ENCODE results near the gene MCC.
A peak's percentile ranks its signal among the peaks of the same experiment; 100 is the strongest.

The MCC gene

DNA sequence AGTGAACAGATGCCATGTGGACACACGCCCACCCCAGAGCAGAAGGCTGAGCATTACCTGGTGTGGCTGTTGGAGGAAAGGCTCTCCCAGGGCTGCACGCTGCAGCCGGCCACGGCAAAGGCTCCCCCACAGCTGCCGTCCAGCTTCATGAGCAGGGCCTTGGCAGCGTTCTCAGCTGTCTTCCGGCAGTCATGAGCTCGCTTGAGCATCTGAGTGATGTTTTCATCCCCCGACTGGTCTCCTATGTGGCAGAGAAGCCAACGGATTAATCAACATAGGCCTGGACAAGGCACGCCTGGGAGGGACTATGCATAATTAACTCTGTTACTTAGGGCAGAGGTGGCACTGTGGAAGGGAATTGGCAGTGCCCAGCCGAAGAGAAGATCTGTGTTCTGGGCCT is 424.3 kb downstream of the MCC start:
- no peak for DNase-seq

GRCh38 chr5:113062869-113063508 is 425.3 kb downstream of the MCC start:
- no peak for DNase-seq

GRCh38 chr5:113061846-113062780 is 426.1 kb downstream of the MCC start:
- DNase-seq = no peak

DNA sequence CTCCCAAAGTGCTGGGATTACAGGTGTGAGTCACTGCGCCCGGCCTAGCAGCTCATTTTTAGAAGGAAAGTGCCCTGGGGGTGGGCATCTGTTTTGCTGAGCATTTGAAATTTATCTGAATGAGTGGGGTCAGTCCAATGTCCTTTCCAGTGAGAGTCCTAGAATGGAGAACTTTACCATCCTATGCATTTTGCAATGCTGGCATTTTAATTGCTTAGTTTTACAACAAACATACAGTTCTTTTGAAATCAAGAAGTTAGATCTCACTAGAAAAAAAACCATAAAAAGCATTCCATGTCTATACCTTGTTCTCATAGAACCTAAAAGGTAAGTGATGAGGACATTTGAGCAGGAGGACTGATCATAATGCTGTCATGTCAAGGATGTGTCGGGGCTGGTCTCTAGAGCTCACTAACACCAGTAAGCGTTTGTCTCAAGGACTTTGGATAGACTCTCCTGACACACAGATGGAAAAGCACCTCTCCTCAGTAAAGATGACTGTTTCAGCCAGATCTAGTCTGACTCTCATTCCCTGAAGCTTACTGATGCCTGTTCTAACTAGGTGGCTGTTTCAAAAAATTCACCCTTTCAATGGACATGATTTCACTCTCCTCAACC is 427.7 kb downstream of the MCC start:
- DNase-seq = no peak

GRCh38 chr5:113059232-113060040 is 428.8 kb downstream of the MCC start:
- no peak for DNase-seq

DNA sequence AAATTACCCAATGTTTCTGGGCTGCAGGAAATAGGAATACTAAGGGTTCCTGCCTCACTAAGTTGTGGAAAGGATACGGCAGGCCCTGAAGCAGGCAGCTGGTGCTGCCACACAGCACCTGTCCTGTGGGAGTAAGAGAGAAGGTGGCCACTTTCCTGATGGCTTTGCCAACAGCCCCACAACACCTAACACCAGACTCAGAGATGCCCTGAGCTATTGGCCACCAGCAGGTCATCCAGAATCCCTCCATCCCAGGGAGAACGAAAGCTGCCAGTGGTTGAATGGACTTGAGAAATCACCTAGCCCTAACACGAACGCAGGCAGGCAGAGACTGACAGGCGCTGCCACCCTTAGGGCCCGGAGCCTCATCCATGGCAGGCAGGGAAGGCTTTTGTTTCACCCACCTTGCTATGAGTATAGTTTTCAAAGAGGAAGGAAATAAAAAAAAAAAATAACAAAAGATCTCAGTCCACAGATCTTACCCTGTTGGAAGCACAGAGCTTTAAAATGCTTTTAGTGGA is 429.5 kb downstream of the MCC start:
- DNase-seq = no peak

DNA sequence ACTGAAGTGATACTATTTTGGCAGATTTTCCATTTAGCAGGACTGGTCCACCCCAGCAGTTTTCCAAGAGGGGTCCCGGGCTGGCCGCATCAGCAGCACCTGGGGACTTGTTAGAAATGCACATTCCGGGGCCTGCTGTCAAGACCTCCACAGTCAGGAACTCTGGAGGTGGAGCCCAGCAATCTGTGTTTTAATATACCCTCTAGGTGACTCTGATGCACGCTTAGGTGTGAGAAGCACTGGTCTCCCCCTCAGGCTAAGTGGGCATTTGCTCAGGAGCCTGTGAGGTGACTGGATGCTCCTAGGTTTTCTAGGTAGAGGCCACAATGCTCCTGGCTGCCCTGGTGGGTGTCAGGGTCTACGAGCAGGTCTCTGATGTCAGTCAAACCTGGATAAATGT is 430.0 kb downstream of the MCC start:
- DNase-seq = no peak

GRCh38 chr5:113057557-113057984 is 430.7 kb downstream of the MCC start:
- DNase-seq = peak; percentile 27

DNA sequence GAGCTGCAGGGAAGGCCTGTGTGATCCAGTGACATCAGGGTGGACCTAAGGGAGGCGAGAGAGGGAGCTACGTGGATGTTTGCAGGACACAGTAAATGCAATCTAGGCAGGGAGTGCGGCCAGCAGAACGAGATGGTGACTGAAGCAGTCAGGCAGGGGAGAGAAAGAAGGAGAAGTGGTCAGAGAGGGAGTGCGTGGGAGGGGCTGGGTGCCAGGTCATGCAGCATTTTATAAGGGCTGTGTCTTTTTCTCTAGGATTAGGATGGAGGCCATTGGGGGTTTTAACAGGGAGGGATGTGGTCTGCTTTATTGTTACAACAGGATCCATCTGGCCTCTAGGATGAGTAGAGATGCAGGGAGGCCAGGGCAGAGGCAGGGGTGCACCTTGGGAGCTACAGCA is 431.3 kb downstream of the MCC start:
- DNase-seq = no peak

DNA sequence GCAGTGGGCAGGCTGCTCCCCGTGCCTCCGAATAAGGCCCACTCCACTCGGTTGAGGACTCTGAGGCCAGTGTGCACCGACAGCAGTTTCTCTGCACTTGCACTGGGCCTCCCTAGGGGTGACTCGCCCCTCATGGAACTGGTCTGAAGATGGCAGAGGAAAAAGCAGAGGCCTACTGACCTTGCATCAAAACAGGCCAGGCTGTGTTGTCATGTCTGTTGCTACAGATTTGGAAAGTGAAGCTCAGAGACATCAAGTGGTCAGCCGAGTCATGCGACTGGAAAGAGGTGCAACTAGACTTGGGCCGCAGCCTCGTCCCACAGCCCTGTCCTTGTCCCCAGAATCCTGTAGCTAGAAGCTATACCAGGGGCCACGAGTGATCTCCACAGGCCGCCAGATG is 433.4 kb downstream of the MCC start:
- no peak for DNase-seq

DNA sequence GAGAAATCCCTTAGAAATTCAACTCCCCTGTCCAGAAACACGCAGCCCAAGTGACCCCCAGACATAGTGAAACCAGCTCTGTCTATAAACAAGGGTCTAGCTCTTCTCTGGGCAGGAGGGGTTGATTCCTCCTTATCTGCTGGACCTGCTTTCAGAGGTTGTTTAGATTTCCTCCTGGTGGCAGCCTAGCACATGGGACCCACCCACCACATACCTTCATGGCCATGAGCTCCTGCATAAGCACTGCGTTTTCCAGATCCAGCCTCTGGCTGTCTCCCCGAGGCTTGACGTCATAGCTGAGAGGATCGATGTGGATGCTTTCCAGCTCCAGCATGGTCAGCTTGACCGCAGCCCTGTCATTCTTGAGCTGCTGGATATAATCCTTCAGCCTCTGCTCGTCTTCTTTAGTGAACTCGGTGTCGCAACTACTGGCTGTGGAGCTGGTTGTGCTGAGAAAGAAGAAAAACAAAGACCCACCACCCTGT is 434.7 kb downstream of the MCC start:
- DNase-seq = no peak

DNA sequence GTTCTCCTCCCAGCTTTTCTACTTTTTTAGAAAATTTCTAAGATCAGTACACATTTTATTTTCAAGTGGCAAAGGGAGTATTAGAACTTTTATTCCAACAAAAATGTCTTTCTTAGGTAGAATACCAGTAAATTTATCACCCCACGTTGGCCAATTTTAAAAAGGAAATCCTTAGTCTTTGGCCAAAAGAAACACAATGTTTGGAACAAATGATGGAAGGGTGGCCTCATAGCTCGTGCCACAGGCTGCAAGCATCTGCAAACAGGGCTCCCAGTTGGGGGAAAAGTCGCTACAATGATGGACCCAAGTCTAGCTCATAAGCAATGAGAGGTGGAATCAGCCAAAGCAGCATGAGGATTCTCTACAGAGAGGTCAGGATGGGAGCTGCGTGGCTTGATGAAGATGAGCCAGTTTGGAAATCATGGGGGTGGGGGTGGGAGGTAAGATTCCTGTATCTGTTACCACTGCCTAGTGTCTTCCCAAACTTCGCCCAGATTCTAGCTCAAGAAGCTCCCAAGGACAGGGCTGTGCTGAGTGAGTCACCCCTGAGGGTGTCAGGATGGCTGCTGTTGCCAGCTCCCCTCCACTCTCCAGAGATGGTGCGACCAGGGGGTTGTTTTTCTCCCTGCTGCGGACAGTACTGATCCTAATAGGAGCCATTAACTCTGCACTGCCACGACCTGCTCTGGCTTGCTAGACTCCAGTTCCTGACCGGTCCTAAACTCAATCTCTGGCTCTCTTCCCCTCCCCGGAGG is 436.0 kb downstream of the MCC start:
- no peak for DNase-seq

DNA sequence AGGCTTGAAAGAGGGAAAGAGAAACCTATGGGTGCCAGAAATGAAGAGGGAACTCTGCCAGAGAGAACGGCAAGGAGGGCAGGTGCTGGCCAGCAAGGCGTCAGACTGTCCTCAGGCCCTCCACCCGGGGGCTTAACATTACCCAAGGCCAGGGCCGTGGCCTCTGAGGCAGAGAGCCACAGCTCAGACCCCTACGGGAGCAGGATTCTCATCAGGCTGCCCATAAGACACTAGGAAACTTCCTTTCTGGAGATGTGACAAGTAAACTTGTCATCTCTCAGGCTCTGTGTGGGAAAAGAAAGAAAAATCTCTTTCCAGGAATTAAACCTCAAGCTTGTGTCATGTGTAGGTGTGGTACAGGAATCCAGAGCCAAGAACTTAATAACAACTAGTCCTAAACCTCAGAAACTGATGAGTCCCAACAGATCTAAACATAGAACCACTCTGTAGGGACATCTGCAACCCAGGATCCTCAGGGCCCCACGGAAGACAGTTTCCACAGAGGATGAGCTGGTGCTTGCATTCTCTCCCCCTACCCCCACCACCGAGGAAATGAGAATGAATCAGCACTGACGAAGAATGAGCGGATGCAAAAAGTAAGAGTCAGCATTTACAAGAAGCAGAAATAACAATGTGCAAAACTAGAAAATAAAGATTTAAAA is 437.4 kb downstream of the MCC start:
- no peak for DNase-seq

DNA sequence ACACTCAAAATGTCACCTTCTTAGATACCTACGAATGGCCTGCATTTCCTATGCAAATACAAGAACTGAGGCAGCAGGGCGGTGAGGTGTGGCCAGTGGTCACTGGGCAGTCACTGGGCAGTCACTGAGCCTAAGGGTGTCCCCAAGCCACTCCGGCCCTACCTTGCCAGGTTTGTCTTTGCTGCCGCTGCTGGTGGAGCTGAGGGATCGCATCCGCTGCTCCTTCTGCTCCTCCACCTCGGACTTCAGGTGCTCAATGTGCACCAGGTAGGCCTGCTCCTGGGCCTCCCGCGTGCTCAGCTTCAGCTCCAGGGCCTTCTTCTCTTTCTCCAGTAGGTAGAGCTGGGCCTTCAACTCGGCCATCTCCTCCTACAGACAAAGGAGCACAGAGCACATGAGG is 439.3 kb downstream of the MCC start:
- no peak for DNase-seq

- no peak for DNase-seq
Measured at GRCh38 chr5:113047733-113048652, 440.3 kb downstream of the MCC start.

- DNase-seq = no peak
Measured at GRCh38 chr5:113047234-113047633, 441.0 kb downstream of the MCC start.

DNA sequence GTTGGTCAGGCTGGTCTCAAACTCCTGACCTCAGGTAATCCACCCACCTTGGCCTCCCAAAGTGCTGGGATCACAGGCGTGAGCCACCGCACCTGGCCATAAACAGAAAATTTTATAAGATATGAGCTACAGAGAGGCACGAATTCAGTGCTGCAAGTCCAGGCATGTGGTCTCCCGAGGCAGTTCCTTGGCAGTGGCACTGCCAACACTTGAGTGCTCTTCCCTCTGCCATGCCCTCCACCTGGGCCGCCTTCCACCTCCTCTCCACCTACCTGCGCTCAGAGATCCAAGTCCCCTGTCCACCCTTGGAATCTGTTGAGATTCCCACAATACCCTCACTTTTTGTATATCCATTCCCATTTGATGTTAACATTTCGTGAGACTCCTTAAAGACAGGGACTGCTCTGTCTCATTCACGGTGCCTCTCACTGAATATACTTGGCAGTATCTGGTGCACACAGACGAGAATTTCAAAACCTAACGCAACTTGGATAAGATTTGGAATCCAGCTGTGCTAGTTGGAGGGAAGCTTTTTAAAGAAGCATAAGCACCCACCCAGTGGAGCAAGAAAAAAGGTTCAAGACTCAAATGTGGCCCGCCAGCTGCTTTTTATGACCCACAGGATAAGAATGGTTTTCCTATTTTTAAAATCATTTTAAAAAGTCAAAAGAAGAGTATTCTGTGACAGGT is 443.3 kb downstream of the MCC start:
- DNase-seq = no peak

DNA sequence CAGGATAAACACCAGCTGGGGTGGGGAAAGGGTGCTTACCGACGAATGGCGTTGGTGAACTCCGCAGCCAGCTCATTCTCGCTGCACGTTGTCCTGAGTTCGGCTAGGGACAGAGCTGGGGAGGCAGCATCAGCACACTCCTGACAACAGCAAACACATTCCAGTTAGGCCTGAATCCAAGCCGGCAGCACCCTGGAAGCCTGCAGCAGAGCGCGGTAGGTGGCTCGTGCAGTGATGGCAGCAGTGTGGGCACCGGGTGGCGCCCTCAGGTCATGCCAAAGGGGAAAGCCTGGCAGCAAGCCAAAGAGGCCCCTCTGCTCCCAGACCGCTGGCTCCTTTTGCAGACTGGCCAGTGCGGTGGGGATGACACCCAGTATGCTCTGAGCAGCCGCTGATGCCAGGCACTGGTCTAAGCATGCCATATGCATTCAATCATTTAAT is 444.7 kb downstream of the MCC start:
- DNase-seq = no peak

DNA sequence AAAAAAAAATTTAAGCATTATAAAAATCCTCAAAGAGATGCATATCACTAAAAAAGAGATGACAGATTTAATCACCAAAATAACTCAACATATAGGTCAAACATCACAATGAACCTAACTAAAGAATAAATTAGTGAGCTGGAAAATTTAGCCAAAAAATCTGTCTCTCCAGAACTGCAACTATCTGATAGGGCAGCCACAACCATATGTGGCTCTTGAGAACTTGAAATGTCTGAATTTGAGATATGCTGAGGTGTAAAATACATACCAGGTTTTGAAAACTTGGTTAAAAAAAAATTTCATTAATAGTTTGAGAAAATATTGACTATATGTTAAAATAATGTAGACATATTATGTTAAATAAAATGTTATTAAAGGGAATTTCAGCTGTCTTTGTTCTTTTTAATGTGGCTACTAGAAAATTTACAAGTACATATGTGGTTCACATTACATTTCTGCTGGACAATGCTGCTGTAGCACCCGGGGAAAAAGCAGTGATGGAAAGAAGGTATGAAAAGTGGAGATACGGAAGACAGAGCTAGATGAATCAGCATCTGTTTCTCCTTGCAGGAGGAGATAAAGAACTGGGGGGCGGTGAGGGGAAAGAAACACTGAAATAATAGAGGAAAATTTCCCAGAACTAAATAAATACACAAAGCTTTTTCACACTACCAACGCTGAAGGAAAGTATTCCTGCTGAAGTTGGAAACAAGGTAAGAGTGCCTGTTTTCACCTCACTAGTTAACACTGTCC is 445.6 kb downstream of the MCC start:
- DNase-seq = no peak
